Keratinocyte (primary cell): ENCODE results near the gene ATIC. TPM values are rescaled to one million over a fixed set of nuclear protein-coding genes. Genes with fewer than 3 reads are reported as not detected.

Source experiments
- DNase-seq: peaks from one replicate; pipeline ENCODE4 v3.0.0-alpha.2; 2011; ENCODE audit warnings: low read depth, missing footprints, low spot score
- FAIRE-seq: peaks from 2 replicates; lab custom pipeline; 2011; peaks lifted over from hg19 to GRCh38; lab: Jason Lieb, UNC
- H2AFZ ChIP-seq: 2 replicates; pipeline ENCODE4 v1.6.0; 2012; ENCODE audit warnings: low read length, control low read depth, inconsistent platforms; ENCODE audit not compliant: control insufficient read depth
- H3K27ac ChIP-seq: 2 replicates; pipeline ENCODE4 v1.5.1; 2011; ENCODE audit warnings: low read length; ENCODE audit not compliant: control insufficient read depth, insufficient read depth
- H3K27me3 ChIP-seq: 3 replicates; pipeline ENCODE4 v1.6.0; 2011; ENCODE audit warnings: low read length; ENCODE audit not compliant: control insufficient read depth, insufficient read depth; ENCODE audit errors: extremely low read depth
- H3K36me3 ChIP-seq, 2 experiments: 2 replicates in 1 of 2; 3 replicates in 1 of 2; pipeline ENCODE4 v1.5.1; 2011; ENCODE audit warnings: low read length in 2 of 2, mild to moderate bottlenecking in 1 of 2; ENCODE audit not compliant: control insufficient read depth in 2 of 2, insufficient read depth in 2 of 2; ENCODE audit errors: extremely low read depth in 1 of 2
- H3K4me1 ChIP-seq: 3 replicates; pipeline ENCODE4 v1.5.1; 2011; ENCODE audit warnings: low read length; ENCODE audit not compliant: control insufficient read depth, insufficient read depth; ENCODE audit errors: extremely low read depth
- H3K4me2 ChIP-seq: 3 replicates; pipeline ENCODE4 v1.6.0; 2011; ENCODE audit warnings: low read depth, low read length; ENCODE audit not compliant: control insufficient read depth, insufficient read depth; ENCODE audit errors: extremely low read depth
- H3K4me3 ChIP-seq, 3 experiments: fragments of 200-600 bp in 1 of 3; sonication (generic) in 1 of 3; 2 replicates in 2 of 3; 3 replicates in 1 of 3; pipeline ENCODE4 v1.5.1; 2011 to 2016; ENCODE audit warnings: low read length in 3 of 3, mild to moderate bottlenecking in 3 of 3, control low read depth in 2 of 3, inconsistent platforms in 1 of 3, low read depth in 1 of 3, mixed read lengths in 1 of 3, mixed run types in 1 of 3, moderate library complexity in 1 of 3; ENCODE audit not compliant: control insufficient read depth in 2 of 3, insufficient read depth in 2 of 3; ENCODE audit errors: extremely low read depth in 1 of 3
- H3K79me2 ChIP-seq: 2 replicates; pipeline ENCODE4 v1.6.0; 2012; ENCODE audit warnings: low read length; ENCODE audit not compliant: control insufficient read depth, insufficient read depth
- H3K9ac ChIP-seq: 3 replicates; pipeline ENCODE4 v1.6.0; 2011; ENCODE audit warnings: low read length; ENCODE audit not compliant: control insufficient read depth, insufficient read depth; ENCODE audit errors: extremely low read depth
- H3K9me1 ChIP-seq: 3 replicates; pipeline ENCODE4 v1.6.0; 2011; ENCODE audit warnings: low read length; ENCODE audit not compliant: control insufficient read depth, insufficient read depth; ENCODE audit errors: extremely low read depth
- H3K9me3 ChIP-seq: 2 replicates; pipeline ENCODE4 v1.5.1; 2012; ENCODE audit warnings: low read depth, low read length; ENCODE audit not compliant: control insufficient read depth
- H4K20me1 ChIP-seq: 3 replicates; pipeline ENCODE4 v1.6.0; 2011; ENCODE audit warnings: low read length; ENCODE audit not compliant: control insufficient read depth, insufficient read depth; ENCODE audit errors: extremely low read depth
- EZH2 ChIP-seq: IDR thresholded peaks from one replicate; pipeline ENCODE4 v1.6.1; 2012; ENCODE audit warnings: inconsistent platforms, mild to moderate bottlenecking, low read length, moderate library complexity
- dilution Hi-C: fragments of 300-500 bp; cut with MboI; formaldehyde crosslinking; loops from one replicate; pipeline ENCODE4 v1.7.0; 2020; ENCODE audit warnings: low sequenced_read_pairs; ENCODE audit not compliant: extremely low pct_ligation_motif_present
- polyA plus RNA-seq, 5 experiments: library from polyadenylated mRNA; depleted of rRNA in 3 of 5; stranded (reverse) in 3 of 5; stranded (forward) in 1 of 5; unstranded in 1 of 5; fragments of >200 nt; gene quantifications; 1 replicate in 1 of 5; 2 replicates in 3 of 5; 3 replicates in 1 of 5; pipeline versions ENCODE4 v1.2.1 to v1.2.3, GENCODE V29; 2011 to 2012; ENCODE audit warnings: missing spikeins in 2 of 5, low read depth in 1 of 5, low replicate concordance in 1 of 5
- TF ChIP-seq, protein P1 (sequence below), 3 experiments: IDR thresholded peaks in 1 of 3; conservative IDR thresholded peaks in 1 of 3; optimal IDR thresholded peaks in 1 of 3; 2 replicates in 2 of 3; 3 replicates in 1 of 3; pipeline versions ENCODE3 to v1.5.1; 2011; ENCODE audit warnings: low read length in 3 of 3, mild to moderate bottlenecking in 3 of 3, moderate library complexity in 2 of 3, control low read depth in 1 of 3, inconsistent platforms in 1 of 3; ENCODE audit not compliant: insufficient read depth in 2 of 3; ENCODE audit errors: extremely low read depth in 1 of 3

Gene ATIC
- polyA plus RNA-seq, 1 donor (not counting 4 experiments of a cell fraction or from before 2014, with no cell fraction given): 110 TPM

GRCh38 chr2:215354771-215355695, 43.2 kb downstream of the ATIC start:
- dilution Hi-C loops: no loop called here
- no peaks in the 10 kb centered on the region for H3K79me2 ChIP-seq
- FAIRE-seq (no peak), DNase-seq (no peak)
- H3K4me3 ChIP-seq: no peak overlapping the region
- H4K20me1 ChIP-seq: no peaks in the 10 kb centered on the region
- no peaks in the 10 kb centered on the region for H3K9me1 ChIP-seq
- no peaks in the 10 kb centered on the region for H3K9me3 ChIP-seq
- no peak overlapping the region for H3K27ac ChIP-seq
- no peak overlapping the region for H2AFZ ChIP-seq
- peaks cover 0 to 6% of the 10 kb centered on the region in 2 experiments for H3K36me3 ChIP-seq
- H3K27me3 ChIP-seq: no peaks in the 10 kb centered on the region
- TF ChIP-seq, protein P1, sequence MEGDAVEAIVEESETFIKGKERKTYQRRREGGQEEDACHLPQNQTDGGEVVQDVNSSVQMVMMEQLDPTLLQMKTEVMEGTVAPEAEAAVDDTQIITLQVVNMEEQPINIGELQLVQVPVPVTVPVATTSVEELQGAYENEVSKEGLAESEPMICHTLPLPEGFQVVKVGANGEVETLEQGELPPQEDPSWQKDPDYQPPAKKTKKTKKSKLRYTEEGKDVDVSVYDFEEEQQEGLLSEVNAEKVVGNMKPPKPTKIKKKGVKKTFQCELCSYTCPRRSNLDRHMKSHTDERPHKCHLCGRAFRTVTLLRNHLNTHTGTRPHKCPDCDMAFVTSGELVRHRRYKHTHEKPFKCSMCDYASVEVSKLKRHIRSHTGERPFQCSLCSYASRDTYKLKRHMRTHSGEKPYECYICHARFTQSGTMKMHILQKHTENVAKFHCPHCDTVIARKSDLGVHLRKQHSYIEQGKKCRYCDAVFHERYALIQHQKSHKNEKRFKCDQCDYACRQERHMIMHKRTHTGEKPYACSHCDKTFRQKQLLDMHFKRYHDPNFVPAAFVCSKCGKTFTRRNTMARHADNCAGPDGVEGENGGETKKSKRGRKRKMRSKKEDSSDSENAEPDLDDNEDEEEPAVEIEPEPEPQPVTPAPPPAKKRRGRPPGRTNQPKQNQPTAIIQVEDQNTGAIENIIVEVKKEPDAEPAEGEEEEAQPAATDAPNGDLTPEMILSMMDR (optimal IDR thresholded peaks at IDR 0.05 in 1 of 3, IDR thresholded peaks at IDR 0.05 in 1 of 3, conservative IDR thresholded peaks at IDR 0.05 in 1 of 3; ENCODE audit: extremely low read depth in 1 of 3, insufficient read depth in 2 of 3, low read length in 3 of 3): no peak
- TF ChIP-seq EZH2: no peak
- H3K4me1 ChIP-seq: no peaks in the 10 kb centered on the region
- H3K4me2 ChIP-seq: no peak overlapping the region
- H3K9ac ChIP-seq: no peak overlapping the region

GRCh38 chr2:215355801-215356200, 43.9 kb downstream of the ATIC start:
- no peak overlapping the region for H3K9ac ChIP-seq
- H3K79me2 ChIP-seq: no peaks in the 10 kb centered on the region
- dilution Hi-C loops: no loop called here
- no peaks in the 10 kb centered on the region for H3K27me3 ChIP-seq
- H4K20me1 ChIP-seq: no peaks in the 10 kb centered on the region
- H3K4me1 ChIP-seq: no peaks in the 10 kb centered on the region
- FAIRE-seq (no peak), DNase-seq (no peak)
- H3K9me1 ChIP-seq: no peaks in the 10 kb centered on the region
- peaks cover 0 to 4% of the 10 kb centered on the region in 2 experiments for H3K36me3 ChIP-seq
- no peak overlapping the region for H3K4me2 ChIP-seq
- H3K4me3 ChIP-seq: no peak overlapping the region
- TF ChIP-seq, protein P1 (optimal IDR thresholded peaks at IDR 0.05 in 1 of 3, IDR thresholded peaks at IDR 0.05 in 1 of 3, conservative IDR thresholded peaks at IDR 0.05 in 1 of 3; ENCODE audit: extremely low read depth in 1 of 3, insufficient read depth in 2 of 3, low read length in 3 of 3): no peak
- no peak for TF ChIP-seq EZH2
- H2AFZ ChIP-seq: no peak overlapping the region
- H3K9me3 ChIP-seq: no peaks in the 10 kb centered on the region
- H3K27ac ChIP-seq: no peak overlapping the region
